GM21515 (cell line): ENCODE data around the gene BACH2.
"Not testable (repeated sequence)": the region's sequence is repeated elsewhere in the genome, so short reads cannot be mapped to it uniquely, and the experiment has no call there.

Source experiments
- ATAC-seq: cut with Tn5 transposase; IDR thresholded peaks from one replicate; pipeline ENCODE4 v1.9.1; 2021; ENCODE audit not compliant: unreplicated experiment

The BACH2 gene

GRCh38 chr6:89925826-89926225 lies 370.8 kb downstream of the BACH2 start:
- ATAC-seq, result no peak

GRCh38 chr6:89924231-89924630 lies 372.4 kb downstream of the BACH2 start:
- no peak for ATAC-seq

DNA sequence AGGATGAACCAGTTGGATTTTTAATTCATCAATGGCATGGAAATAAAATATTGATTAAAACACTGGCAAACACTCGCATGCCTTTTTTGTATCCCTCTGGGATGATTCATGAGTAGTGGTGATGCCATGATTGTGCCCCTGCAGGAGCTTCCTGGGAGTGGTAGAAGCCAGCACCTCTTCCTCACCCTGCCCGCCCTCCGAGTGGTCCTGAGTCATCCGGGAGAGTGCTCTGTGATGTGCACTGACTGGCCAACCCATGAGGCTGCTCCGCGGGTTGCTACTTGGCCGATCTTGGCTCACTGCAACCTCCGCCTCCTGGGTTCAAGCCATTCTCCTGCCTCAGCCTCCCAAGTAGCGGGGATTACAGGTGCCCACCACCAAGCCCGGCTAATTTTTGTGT lies 375.0 kb downstream of the BACH2 start:
- no peak for ATAC-seq

GRCh38 chr6:89921197-89921596 lies 375.4 kb downstream of the BACH2 start:
- no peak for ATAC-seq

DNA sequence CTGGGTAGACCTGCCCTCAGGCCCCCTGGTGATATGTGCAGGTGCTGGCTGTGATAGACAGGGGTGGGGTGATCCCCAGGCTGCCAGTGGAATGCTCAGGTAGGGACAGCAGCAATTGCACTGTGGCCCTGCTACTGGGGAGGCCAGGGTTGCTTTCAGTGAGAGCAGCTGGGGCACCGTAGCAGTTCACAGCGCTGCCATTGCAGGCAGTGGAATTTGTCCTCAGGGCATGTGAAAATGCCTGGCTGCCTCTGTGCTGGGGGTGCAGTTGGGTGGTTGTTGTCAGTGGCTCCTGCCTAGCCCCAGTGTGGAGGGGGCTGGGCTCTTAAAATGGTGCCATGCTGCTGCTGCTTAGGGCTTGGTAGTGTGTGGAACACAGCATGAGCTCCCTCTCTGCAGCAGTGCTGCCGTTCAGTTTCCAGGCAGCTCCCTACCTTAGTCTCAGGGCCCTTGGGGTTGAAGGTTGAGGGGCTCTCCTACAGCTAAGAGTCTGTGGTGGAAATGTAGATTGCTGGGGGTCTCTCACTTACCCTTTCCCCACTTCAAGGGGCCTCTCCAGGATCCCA lies 378.8 kb downstream of the BACH2 start:
- no peak for ATAC-seq

- ATAC-seq, result no peak
Measured at GRCh38 chr6:89917216-89917615, 379.4 kb downstream of the BACH2 start.

GRCh38 chr6:89916136-89916920 lies 380.3 kb downstream of the BACH2 start:
- no peak for ATAC-seq

GRCh38 chr6:89910902-89911240 lies 385.8 kb downstream of the BACH2 start:
- no peak for ATAC-seq

DNA sequence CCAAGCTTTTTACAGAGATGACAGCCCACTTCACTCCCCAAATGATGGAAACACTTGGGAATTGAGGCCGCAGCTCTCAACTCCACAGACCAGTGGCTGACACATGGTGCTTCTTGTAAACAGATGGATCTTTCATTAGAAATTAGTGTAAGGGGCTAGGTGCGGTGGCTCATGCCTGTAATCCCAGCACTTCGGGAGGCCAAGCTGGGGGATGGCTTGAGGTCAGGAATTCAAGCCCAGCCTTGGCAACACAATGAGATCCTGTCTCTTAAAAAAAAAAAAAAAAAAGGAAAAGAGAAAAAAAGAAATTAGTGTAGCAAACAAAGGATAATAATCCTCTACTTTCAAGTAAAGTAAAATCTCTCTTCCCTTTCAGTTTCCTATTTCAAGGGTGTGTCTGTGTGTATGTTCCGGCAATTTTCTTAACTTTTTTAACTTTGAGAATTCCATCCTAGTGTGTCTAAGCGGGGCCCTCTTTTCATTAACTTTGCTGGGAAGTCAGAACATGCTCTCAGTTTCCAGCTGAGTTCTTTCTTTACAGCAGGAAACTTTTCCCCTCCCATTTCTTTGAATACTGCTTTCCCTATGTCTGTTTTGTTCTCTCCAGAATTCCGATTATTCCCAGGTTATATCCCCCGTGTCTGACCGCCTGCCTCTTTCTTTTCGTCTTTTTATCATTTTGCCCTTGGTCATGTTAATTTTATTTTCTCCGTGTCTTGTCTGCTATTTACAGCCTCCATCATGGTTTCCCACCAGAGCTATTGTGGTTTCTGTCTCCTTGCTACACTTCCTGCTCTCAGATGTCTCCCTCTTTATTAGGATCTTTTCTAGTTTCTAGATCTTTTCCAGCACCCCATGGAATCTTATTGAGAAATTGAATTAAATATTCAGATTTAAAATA lies 386.4 kb downstream of the BACH2 start:
- not testable (repeated sequence) for ATAC-seq

- ATAC-seq, result no peak
Measured at GRCh38 chr6:89895276-89895874, 401.3 kb downstream of the BACH2 start.

- no peak for ATAC-seq
Measured at GRCh38 chr6:89894169-89894568, 402.5 kb downstream of the BACH2 start, which contains the start of gene GJA10. Gene GJA10, plus strand, starts transcription at chr6:89894469. Its CDS starts 0 bp downstream, at chr6:89894469.

DNA sequence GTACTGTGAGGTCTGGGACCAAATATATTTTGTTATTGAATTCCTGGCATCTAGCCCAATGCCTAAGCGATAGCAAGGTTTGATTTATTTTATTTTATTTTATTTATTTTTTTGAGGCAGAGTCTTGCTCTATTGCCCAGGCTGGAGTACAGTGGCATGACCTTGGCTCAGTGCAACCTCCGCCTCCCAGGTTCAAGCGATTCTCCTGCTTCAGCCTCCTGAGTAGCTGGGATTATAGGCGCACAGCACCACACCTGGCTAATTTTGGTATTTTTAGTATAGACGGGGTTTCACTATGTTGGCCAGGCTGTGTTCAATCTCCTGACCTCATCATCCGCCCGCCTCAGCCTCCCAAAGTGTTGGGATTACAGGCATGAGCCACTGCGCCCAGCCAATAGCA lies 404.1 kb downstream of the BACH2 start:
- not testable (repeated sequence) for ATAC-seq

GRCh38 chr6:89890845-89891528 lies 405.7 kb downstream of the BACH2 start:
- ATAC-seq, result not testable (repeated sequence)

DNA sequence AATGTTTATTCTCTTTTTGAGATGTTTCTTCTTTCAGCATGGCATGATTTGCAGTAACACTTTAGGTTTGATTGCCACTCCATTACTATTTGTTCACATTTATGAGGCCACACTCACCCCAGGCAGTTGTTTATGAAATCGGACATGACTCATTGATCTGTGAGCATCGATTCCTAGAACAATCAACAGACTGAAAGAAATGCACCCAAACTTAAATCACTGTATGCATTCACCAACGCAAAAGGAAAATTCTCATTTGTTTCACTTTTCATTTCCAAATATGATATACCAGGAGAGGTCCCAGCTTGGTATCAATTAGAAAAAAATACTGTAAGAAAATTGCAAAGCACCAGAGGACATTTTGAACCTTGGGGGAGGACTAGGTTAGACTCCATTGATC lies 407.8 kb downstream of the BACH2 start:
- no peak for ATAC-seq

GRCh38 chr6:89888138-89888514 lies 408.5 kb downstream of the BACH2 start:
- no peak for ATAC-seq

DNA sequence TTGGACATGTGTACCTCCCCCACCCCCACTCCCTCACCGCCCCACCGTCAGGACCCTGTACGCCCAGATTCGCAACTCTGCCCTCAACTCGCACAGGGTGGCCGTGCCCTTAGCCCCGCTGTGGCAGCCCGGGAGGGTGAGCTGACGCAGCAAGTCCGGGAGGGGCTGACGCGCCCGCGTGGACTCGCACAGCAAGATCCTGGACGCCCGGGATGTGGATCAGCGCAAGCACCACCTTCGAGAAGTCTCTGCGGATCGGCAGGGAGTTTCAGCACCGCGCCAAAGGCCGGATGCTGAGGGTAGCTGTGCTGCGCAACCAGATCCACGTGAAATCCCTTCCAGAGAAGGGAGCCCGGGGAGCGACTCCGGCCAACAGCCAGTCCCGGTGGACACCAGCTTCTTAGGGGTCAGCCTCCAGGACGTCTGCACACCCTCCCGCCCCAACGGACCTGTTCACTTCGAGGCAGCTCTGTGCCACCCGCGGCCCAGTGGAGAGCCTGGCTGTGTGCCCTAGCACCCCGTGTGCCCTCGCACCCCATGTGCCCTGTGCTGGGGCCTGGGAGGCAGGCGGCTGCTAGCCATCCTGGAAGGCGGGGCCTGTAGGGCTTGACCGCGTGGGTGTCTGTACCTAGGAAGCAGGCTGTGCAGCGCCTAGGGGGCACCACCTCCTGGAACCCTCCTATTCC lies 409.0 kb downstream of the BACH2 start:
- no peak for ATAC-seq

GRCh38 chr6:89886378-89887120 lies 410.1 kb downstream of the BACH2 start:
- no peak for ATAC-seq
